ENCODE measurements around the gene SPINK13. TPM values are rescaled to one million over a fixed set of nuclear protein-coding genes. Genes with fewer than 3 reads are reported as not detected.

The SPINK13 gene
- total and polyA plus RNA-seq, 2 of the 4 experiments (the other 2 are of a cell fraction), result not detected

Small RNA genes lying within 50 kb of the gene (microRNA-seq; reads per million reads assigned to microRNA genes)
- gene HMGN1P16 (ENCODE audit: insufficient read depth, insufficient read length), result not detected

Small RNA genes lying within 50 kb of the gene (small RNA-seq; reads per million reads assigned to genes)
- 0 reads per million in 5 experiments for gene HMGN1P16

Other genes with a start within 250 kb of the SPINK13 start
- gene SPINK5, start 204.8 kb upstream of the SPINK13 start, total RNA-seq (2012; rRNA removed), result not detected in 2 replicates
- gene SPINK5, start 204.8 kb upstream of the SPINK13 start, polyA plus RNA-seq (2012; rRNA removed), result not detected in 2 replicates
- not detected in 2 replicates for gene SPINK14, start 100.2 kb upstream of the SPINK13 start, total RNA-seq (2012; rRNA removed)
- not detected in 2 replicates for gene SPINK14, start 100.2 kb upstream of the SPINK13 start, polyA plus RNA-seq (2012; rRNA removed)
- not detected in 2 replicates for gene SPINK6, start 65.8 kb upstream of the SPINK13 start, total RNA-seq (2012; rRNA removed)
- gene SPINK6, start 65.8 kb upstream of the SPINK13 start, polyA plus RNA-seq (2012; rRNA removed), result not detected in 2 replicates
- gene MARCOL, start 30.3 kb upstream of the SPINK13 start, total RNA-seq (2012; rRNA removed), result not detected in 2 replicates
- not detected in 2 replicates for gene MARCOL, start 30.3 kb upstream of the SPINK13 start, polyA plus RNA-seq (2012; rRNA removed)
- gene SPINK7, start 43.6 kb downstream of the SPINK13 start, total RNA-seq (2012; rRNA removed), result not detected in 2 replicates
- gene SPINK7, start 43.6 kb downstream of the SPINK13 start, polyA plus RNA-seq (2012; rRNA removed), result not detected in 2 replicates
- gene SPINK9, start 66.8 kb downstream of the SPINK13 start, total RNA-seq (2012; rRNA removed), result not detected in 2 replicates
- not detected in 2 replicates for gene SPINK9, start 66.8 kb downstream of the SPINK13 start, polyA plus RNA-seq (2012; rRNA removed)
- 70.1 and 86.7 TPM in 2 replicates for gene FBXO38, start 115.2 kb downstream of the SPINK13 start, total RNA-seq (2012; rRNA removed)
- gene FBXO38, start 115.2 kb downstream of the SPINK13 start, polyA plus RNA-seq (2012; rRNA removed), result 10.2 and 14.9 TPM in 2 replicates